Gastrocnemius medialis (tissue), 4 donors: ENCODE measurements around the gene COX6A1. TPM values are rescaled to one million over a fixed set of nuclear protein-coding genes. Genes with fewer than 3 reads are reported as not detected.

Experiments
- ATAC-seq, 2 donors: fragments of 150-250 bp; one replicate each; pipeline ENCODE4 v1.9.1; 2016
- DNase-seq, 2 donors: peaks; one replicate each; pipeline ENCODE4 v3.0.0-alpha.2; 2019
- H3K27ac ChIP-seq, 4 donors: fragments of 200-600 bp; sonication (generic); 1 replicate in 1 of 4; 2 replicates in 3 of 4; pipeline ENCODE4 v1.5.1; 2016 to 2018; ENCODE audit warnings: mild to moderate bottlenecking in 2 of 4, moderate library complexity in 1 of 4
- H3K27me3 ChIP-seq, 3 donors: fragments of 200-600 bp; sonication (generic) in 2 of 3; 1 replicate in 1 of 3; 2 replicates in 2 of 3; pipeline versions ENCODE4 v1.5.1 to v1.6.0; 2016 to 2019; ENCODE audit warnings: mild to moderate bottlenecking in 1 of 3, moderate library complexity in 1 of 3
- H3K36me3 ChIP-seq, 2 donors: fragments of 200-600 bp; sonication (generic) in 1 of 2; one replicate each; pipeline ENCODE4 v1.5.1; 2017 to 2018
- H3K4me1 ChIP-seq, 2 donors: fragments of 200-600 bp; sonication (generic) in 1 of 2; one replicate each; pipeline ENCODE4 v1.5.1; 2016 to 2017; ENCODE audit warnings: mild to moderate bottlenecking in 2 of 2
- H3K4me3 ChIP-seq, 4 donors: fragments of 200-600 bp; sonication (generic) in 3 of 4; 1 replicate in 1 of 4; 2 replicates in 3 of 4; pipeline ENCODE4 v1.5.1; 2016 to 2019; ENCODE audit warnings: mild to moderate bottlenecking in 2 of 4
- H3K9me3 ChIP-seq, 3 donors: fragments of 200-600 bp; sonication (generic) in 2 of 3; 1 replicate in 1 of 3; 2 replicates in 2 of 3; pipeline ENCODE4 v1.5.1; 2016 to 2019
- CTCF ChIP-seq, 5 experiments: fragments of 450-650 bp in 3 of 5; fragments of 200-600 bp in 2 of 5; sonication (generic) in 2 of 5; IDR thresholded peaks in 4 of 5; conservative IDR thresholded peaks in 1 of 5; 1 replicate in 4 of 5; 2 replicates in 1 of 5; pipeline ENCODE4 v1.5.1; 2016 to 2019; ENCODE audit warnings: antibody characterized with exemption in 5 of 5, mild to moderate bottlenecking in 3 of 5, moderate library complexity in 3 of 5
- POLR2A ChIP-seq, 2 donors: fragments of 450-650 bp; IDR thresholded peaks; one replicate each; pipeline ENCODE4 v1.6.1; 2017; ENCODE audit warnings: antibody characterized with exemption in 2 of 2, mild to moderate bottlenecking in 2 of 2, moderate library complexity in 2 of 2
- in situ Hi-C, 4 donors: fragments of 200-750 bp; cut with MboI; loops; one replicate each; pipeline versions ENCODE4 v1.15.0 to v1.8.0; 2017; ENCODE audit warnings: low sequenced_read_pairs in 4 of 4
- intact Hi-C: fragments of 100-400 bp; cut with DNase I; formaldehyde crosslinking; loops from one replicate; pipeline ENCODE4 v1.15.1; 2023; ENCODE audit warnings: low total_unique reads
- total RNA-seq, 4 donors: library from RNA; depleted of rRNA; stranded (reverse); fragments of >200 nt; gene quantifications; one replicate each; pipeline versions ENCODE4 v1.1.0 to v1.2.3, GENCODE V29; 2016

The COX6A1 gene
- total RNA-seq, 4 donors from 2014 or later, result 46.9 to 90.8 (median 74.3) TPM

- Histone ChIP-seq H3K27ac (no peak overlapping the region), H3K4me3 (no peak overlapping the region), H3K36me3 (peaks cover 0 to 72% of the 10 kb centered on the region in 2 donors), H3K27me3 (no peaks in the 10 kb centered on the region), H3K4me1 (no peaks in the 10 kb centered on the region), H3K9me3 (no peaks in the 10 kb centered on the region)
- ATAC-seq (peak in 1 of 2 donors; percentile 27), DNase-seq (no peak)
- TF ChIP-seq POLR2A (IDR thresholded peaks at IDR 0.05) (no peak), CTCF (IDR thresholded peaks at IDR 0.05 in 4 of 5, conservative IDR thresholded peaks at IDR 0.05 in 1 of 5) (peak in 4 of 5 experiments; percentile 3 to 54 (median 27))
- in situ Hi-C loops (no loop called here), intact Hi-C loops (no loop called here)
Observed at GRCh38 chr12:120453977-120454376, 16.1 kb downstream of the COX6A1 start.

GRCh38 chr12:120455302-120455701 lies 17.4 kb downstream of the COX6A1 start:
- H3K4me1 ChIP-seq, result no peaks in the 10 kb centered on the region
- DNase-seq, result no peak
- intact Hi-C loops (no loop called here), in situ Hi-C loops (no loop called here)
- peaks cover 0 to 70% of the 10 kb centered on the region in 2 donors for H3K36me3 ChIP-seq
- H3K9me3 ChIP-seq, result no peaks in the 10 kb centered on the region
- no peak overlapping the region for H3K27ac ChIP-seq
- no peaks in the 10 kb centered on the region for H3K27me3 ChIP-seq
- no peak for TF ChIP-seq POLR2A (IDR thresholded peaks at IDR 0.05)
- no peak for TF ChIP-seq CTCF (IDR thresholded peaks at IDR 0.05 in 4 of 5, conservative IDR thresholded peaks at IDR 0.05 in 1 of 5)
- no peak overlapping the region for H3K4me3 ChIP-seq
- no peak for ATAC-seq

GRCh38 chr12:120457133-120457532 lies 19.2 kb downstream of the COX6A1 start:
- Histone ChIP-seq H3K27ac (no peak overlapping the region), H3K27me3 (no peaks in the 10 kb centered on the region), H3K36me3 (peaks cover 0 to 83% of the 10 kb centered on the region in 2 donors), H3K4me3 (no peak overlapping the region), H3K4me1 (no peaks in the 10 kb centered on the region), H3K9me3 (no peaks in the 10 kb centered on the region)
- DNase-seq, result no peak
- in situ Hi-C loops, result no loop called here
- intact Hi-C loops, result no loop called here
- TF ChIP-seq CTCF (IDR thresholded peaks at IDR 0.05 in 4 of 5, conservative IDR thresholded peaks at IDR 0.05 in 1 of 5) (no peak), POLR2A (IDR thresholded peaks at IDR 0.05) (no peak)
- no peak for ATAC-seq

- no peak for DNase-seq
- no peak overlapping the region for H3K27ac ChIP-seq
- H3K36me3 ChIP-seq, result peaks cover 0 to 96% of the 10 kb centered on the region in 2 donors
- H3K4me1 ChIP-seq, result no peaks in the 10 kb centered on the region
- ATAC-seq, result no peak
- no peaks in the 10 kb centered on the region for H3K9me3 ChIP-seq
- H3K27me3 ChIP-seq, result no peaks in the 10 kb centered on the region
- in situ Hi-C loops, result no loop called here
- TF ChIP-seq POLR2A (IDR thresholded peaks at IDR 0.05) (no peak), CTCF (IDR thresholded peaks at IDR 0.05 in 4 of 5, conservative IDR thresholded peaks at IDR 0.05 in 1 of 5) (no peak)
- intact Hi-C loops, result no loop called here
- H3K4me3 ChIP-seq, result no peak overlapping the region
Observed at GRCh38 chr12:120460157-120460556, 22.2 kb downstream of the COX6A1 start.

- intact Hi-C loops, result no loop called here
- peaks cover 0 to 85% of the 10 kb centered on the region in 2 donors for H3K36me3 ChIP-seq
Observed at GRCh38 chr12:120462099-120462640, 24.3 kb downstream of the COX6A1 start.

More at GRCh38 chr12:120462099-120462640, 24.3 kb downstream of the COX6A1 start:
- ATAC-seq (no peak), DNase-seq (no peak)
- Histone ChIP-seq H3K4me3 (no peak overlapping the region), H3K4me1 (peaks cover 0 to 13% of the 10 kb centered on the region in 2 donors), H3K9me3 (no peaks in the 10 kb centered on the region), H3K27me3 (no peaks in the 10 kb centered on the region), H3K27ac (no peak overlapping the region)
- in situ Hi-C loops, result no loop called here
- no peak for TF ChIP-seq POLR2A (IDR thresholded peaks at IDR 0.05)
- no peak for TF ChIP-seq CTCF (IDR thresholded peaks at IDR 0.05 in 4 of 5, conservative IDR thresholded peaks at IDR 0.05 in 1 of 5)
